Measurements from ENCODE around the gene RNF5.
A peak's percentile ranks its signal among the peaks of the same experiment; 100 is the strongest.

RNF5 gene

GRCh38 chr6:32129297-32130088, 48.7 kb upstream of the RNF5 start (continued):
- TF ChIP-seq, protein P1, sequence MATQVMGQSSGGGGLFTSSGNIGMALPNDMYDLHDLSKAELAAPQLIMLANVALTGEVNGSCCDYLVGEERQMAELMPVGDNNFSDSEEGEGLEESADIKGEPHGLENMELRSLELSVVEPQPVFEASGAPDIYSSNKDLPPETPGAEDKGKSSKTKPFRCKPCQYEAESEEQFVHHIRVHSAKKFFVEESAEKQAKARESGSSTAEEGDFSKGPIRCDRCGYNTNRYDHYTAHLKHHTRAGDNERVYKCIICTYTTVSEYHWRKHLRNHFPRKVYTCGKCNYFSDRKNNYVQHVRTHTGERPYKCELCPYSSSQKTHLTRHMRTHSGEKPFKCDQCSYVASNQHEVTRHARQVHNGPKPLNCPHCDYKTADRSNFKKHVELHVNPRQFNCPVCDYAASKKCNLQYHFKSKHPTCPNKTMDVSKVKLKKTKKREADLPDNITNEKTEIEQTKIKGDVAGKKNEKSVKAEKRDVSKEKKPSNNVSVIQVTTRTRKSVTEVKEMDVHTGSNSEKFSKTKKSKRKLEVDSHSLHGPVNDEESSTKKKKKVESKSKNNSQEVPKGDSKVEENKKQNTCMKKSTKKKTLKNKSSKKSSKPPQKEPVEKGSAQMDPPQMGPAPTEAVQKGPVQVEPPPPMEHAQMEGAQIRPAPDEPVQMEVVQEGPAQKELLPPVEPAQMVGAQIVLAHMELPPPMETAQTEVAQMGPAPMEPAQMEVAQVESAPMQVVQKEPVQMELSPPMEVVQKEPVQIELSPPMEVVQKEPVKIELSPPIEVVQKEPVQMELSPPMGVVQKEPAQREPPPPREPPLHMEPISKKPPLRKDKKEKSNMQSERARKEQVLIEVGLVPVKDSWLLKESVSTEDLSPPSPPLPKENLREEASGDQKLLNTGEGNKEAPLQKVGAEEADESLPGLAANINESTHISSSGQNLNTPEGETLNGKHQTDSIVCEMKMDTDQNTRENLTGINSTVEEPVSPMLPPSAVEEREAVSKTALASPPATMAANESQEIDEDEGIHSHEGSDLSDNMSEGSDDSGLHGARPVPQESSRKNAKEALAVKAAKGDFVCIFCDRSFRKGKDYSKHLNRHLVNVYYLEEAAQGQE (tag by site-specific recombination; IDR thresholded peaks at IDR 0.05), result peak; percentile 31; the same call in 1 of the 2 replicates
- TF ChIP-seq ZNF610 (tag by site-specific recombination; IDR thresholded peaks at IDR 0.05; ENCODE audit: borderline replicate concordance) (no peak), ZBTB20 (tag by site-specific recombination; IDR thresholded peaks at IDR 0.05) (no peak), ZNF404 (tag by site-specific recombination; IDR thresholded peaks at IDR 0.05) (no peak), ZNF701 (tag by site-specific recombination; IDR thresholded peaks at IDR 0.05) (no peak)

GRCh38 chr6:32131439-32131948, 46.7 kb upstream of the RNF5 start:
- peaks cover 1 to 3% of the 10 kb centered on the region in 2 experiments; a peak in 2 of 3 replicates for H3K36me3 ChIP-seq (ENCODE audit: control insufficient read depth in 2 of 2, insufficient read depth in 1 of 2, low read length in 2 of 2)
- H3K4me1 ChIP-seq (ENCODE audit: control insufficient read depth, insufficient read depth, low read length), result peaks cover 13% of the 10 kb centered on the region
- ChIA-PET CTCF (interaction anchor here (5.6 kb wide), 1 partner anchor 13 kb away, joined by 65 read pairs; no protein-coding TSS in a partner anchor), POLR2A (interaction anchor here (2.8 to 4.2 kb wide), 3 partner anchors 14 to 45 kb away, joined by 26 to 38 read pairs (median 38); partner anchors contain the start of genes AGPAT1 and PRRT1)
- TF ChIP-seq AEBP2 (tag by site-specific recombination; IDR thresholded peaks at IDR 0.05; ENCODE audit: borderline replicate concordance) (no peak), ZNF510 (tag by site-specific recombination; IDR thresholded peaks at IDR 0.05; ENCODE audit: insufficient replicate concordance) (no peak), ZNF266 (tag by site-specific recombination; IDR thresholded peaks at IDR 0.05; ENCODE audit: low read depth) (no peak)
- TF ChIP-seq, protein P2, sequence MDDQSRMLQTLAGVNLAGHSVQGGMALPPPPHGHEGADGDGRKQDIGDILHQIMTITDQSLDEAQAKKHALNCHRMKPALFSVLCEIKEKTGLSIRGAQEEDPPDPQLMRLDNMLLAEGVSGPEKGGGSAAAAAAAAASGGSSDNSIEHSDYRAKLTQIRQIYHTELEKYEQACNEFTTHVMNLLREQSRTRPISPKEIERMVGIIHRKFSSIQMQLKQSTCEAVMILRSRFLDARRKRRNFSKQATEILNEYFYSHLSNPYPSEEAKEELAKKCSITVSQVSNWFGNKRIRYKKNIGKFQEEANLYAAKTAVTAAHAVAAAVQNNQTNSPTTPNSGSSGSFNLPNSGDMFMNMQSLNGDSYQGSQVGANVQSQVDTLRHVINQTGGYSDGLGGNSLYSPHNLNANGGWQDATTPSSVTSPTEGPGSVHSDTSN (CRISPR knock-in tag; IDR thresholded peaks at IDR 0.05), result no peak
- H3K27ac ChIP-seq (ENCODE audit: extremely low read depth, low read depth, low read length), result no peak overlapping the region
- no peak overlapping the region for H3K4me3 ChIP-seq (ENCODE audit: low read depth, low read length)
- no peaks in the 10 kb centered on the region for H3K9me3 ChIP-seq (ENCODE audit: control insufficient read depth, insufficient read depth, low read depth, low read length)

DNA sequence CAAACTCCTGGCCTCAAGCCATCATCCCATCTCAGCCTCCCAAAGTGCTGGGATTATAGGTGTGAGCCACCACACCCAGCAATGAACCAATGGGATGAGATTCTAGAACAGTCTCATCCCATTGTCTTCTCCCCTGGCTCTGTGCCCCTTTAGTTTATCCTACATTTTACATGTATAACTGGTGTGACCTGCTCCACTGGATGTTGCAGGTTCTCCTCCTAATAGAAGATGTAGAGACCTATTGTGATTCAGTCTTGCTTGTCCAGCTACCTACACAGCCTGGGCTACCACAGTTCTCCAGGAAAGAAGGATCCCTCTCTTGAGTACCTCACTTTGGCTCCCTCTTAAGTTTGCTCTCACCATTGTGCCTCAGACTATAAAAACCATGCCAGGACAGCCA, 46.1 kb upstream of the RNF5 start:
- ChIA-PET CTCF (interaction anchor here (5.6 kb wide), 1 partner anchor 14 kb away, joined by 65 read pairs; no protein-coding TSS in a partner anchor), POLR2A (interaction anchor here (2.8 kb wide), 1 partner anchor 14 kb away, joined by 26 read pairs; no protein-coding TSS in a partner anchor)
- no peak for TF ChIP-seq ZNF830 (tag by site-specific recombination; IDR thresholded peaks at IDR 0.05; ENCODE audit: low read depth)
- TF ChIP-seq, protein P3, sequence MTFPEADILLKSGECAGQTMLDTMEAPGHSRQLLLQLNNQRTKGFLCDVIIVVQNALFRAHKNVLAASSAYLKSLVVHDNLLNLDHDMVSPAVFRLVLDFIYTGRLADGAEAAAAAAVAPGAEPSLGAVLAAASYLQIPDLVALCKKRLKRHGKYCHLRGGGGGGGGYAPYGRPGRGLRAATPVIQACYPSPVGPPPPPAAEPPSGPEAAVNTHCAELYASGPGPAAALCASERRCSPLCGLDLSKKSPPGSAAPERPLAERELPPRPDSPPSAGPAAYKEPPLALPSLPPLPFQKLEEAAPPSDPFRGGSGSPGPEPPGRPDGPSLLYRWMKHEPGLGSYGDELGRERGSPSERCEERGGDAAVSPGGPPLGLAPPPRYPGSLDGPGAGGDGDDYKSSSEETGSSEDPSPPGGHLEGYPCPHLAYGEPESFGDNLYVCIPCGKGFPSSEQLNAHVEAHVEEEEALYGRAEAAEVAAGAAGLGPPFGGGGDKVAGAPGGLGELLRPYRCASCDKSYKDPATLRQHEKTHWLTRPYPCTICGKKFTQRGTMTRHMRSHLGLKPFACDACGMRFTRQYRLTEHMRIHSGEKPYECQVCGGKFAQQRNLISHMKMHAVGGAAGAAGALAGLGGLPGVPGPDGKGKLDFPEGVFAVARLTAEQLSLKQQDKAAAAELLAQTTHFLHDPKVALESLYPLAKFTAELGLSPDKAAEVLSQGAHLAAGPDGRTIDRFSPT (tag by site-specific recombination; IDR thresholded peaks at IDR 0.05), result no peak
- TF ChIP-seq ZNF302 (tag by site-specific recombination; IDR thresholded peaks at IDR 0.05; ENCODE audit: low read depth), result no peak
- no peak for TF ChIP-seq ZNF16 (tag by site-specific recombination; IDR thresholded peaks at IDR 0.05; ENCODE audit: low read depth)
- TF ChIP-seq ZNF585B (tag by site-specific recombination; IDR thresholded peaks at IDR 0.05), result no peak
- no peak for TF ChIP-seq OVOL3 (tag by site-specific recombination; IDR thresholded peaks at IDR 0.05)
- no peak for TF ChIP-seq GLIS1 (tag by site-specific recombination; IDR thresholded peaks at IDR 0.05)
- TF ChIP-seq HOXA7 (CRISPR knock-in tag; IDR thresholded peaks at IDR 0.05; ENCODE audit: borderline replicate concordance), result no peak
- TF ChIP-seq ZNF785 (tag by site-specific recombination; IDR thresholded peaks at IDR 0.05), result no peak
- TF ChIP-seq ZNF449 (tag by site-specific recombination; IDR thresholded peaks at IDR 0.05), result no peak
- TF ChIP-seq ZNF510 (tag by site-specific recombination; IDR thresholded peaks at IDR 0.05; ENCODE audit: insufficient replicate concordance), result no peak
- TF ChIP-seq ZNF433 (tag by site-specific recombination; IDR thresholded peaks at IDR 0.05; ENCODE audit: low read depth), result no peak
- no peak overlapping the region for H3K4me3 ChIP-seq (ENCODE audit: low read depth, low read length)
- H3K36me3 ChIP-seq (ENCODE audit: control insufficient read depth in 2 of 2, insufficient read depth in 1 of 2, low read length in 2 of 2), result no peaks in the 10 kb centered on the region
- no peak overlapping the region for H3K27ac ChIP-seq (ENCODE audit: extremely low read depth, low read depth, low read length)
- H3K9me3 ChIP-seq (ENCODE audit: control insufficient read depth, insufficient read depth, low read depth, low read length), result no peaks in the 10 kb centered on the region
- H3K4me1 ChIP-seq (ENCODE audit: control insufficient read depth, insufficient read depth, low read length), result peaks cover 13% of the 10 kb centered on the region

Data from HEK293 (cell line).